Adrenal gland (tissue), 12 donors: ENCODE data around the gene ZNF236. TPM values are rescaled to one million over a fixed set of nuclear protein-coding genes. Genes with fewer than 3 reads are reported as not detected.
"Not testable (repeated sequence)": the region's sequence is repeated elsewhere in the genome, so short reads cannot be mapped to it uniquely, and the experiment has no call there.

Source experiments
- DNase-seq, 7 donors: peaks; one replicate each; pipeline ENCODE4 v3.0.0-alpha.2; 2019 to 2020
- H3K27ac ChIP-seq, 5 donors: fragments of 200-600 bp; sonication (generic) in 4 of 5; 1 replicate in 3 of 5; 2 replicates in 2 of 5; pipeline versions ENCODE4 v1.5.1 to v1.8.0; 2016 to 2020; ENCODE audit warnings: mild to moderate bottlenecking in 1 of 5
- H3K27me3 ChIP-seq: fragments of 200-600 bp; 2 replicates; pipeline ENCODE4 v1.8.0; 2021
- H3K36me3 ChIP-seq, 2 donors: fragments of 200-600 bp; replicated peaks in 1 of 2; 1 replicate in 1 of 2; 2 replicates in 1 of 2; pipeline versions ENCODE4 v1.5.1 to v1.8.0; 2018 to 2022
- H3K4me1 ChIP-seq, 2 donors: fragments of 200-600 bp; replicated peaks in 1 of 2; 1 replicate in 1 of 2; 2 replicates in 1 of 2; pipeline versions ENCODE4 v1.5.1 to v1.8.0; 2018 to 2021
- H3K4me3 ChIP-seq, 4 donors: fragments of 200-600 bp; sonication (generic) in 3 of 4; one replicate each; pipeline ENCODE4 v1.5.1; 2016 to 2018
- H3K9me3 ChIP-seq, 3 donors: fragments of 200-600 bp; sonication (generic) in 1 of 3; replicated peaks in 1 of 3; 1 replicate in 2 of 3; 2 replicates in 1 of 3; pipeline versions ENCODE4 v1.5.1 to v1.8.0; 2016 to 2021
- CTCF ChIP-seq, 6 experiments: fragments of 450-650 bp in 4 of 6; fragments of 200-600 bp in 2 of 6; sonication (generic) in 1 of 6; IDR thresholded peaks; 1 replicate in 5 of 6; 2 replicates in 1 of 6; pipeline versions ENCODE4 v1.5.1 to v1.8.0; 2016 to 2021; ENCODE audit warnings: antibody characterized with exemption in 6 of 6, mild to moderate bottlenecking in 2 of 6, moderate library complexity in 1 of 6
- POLR2A ChIP-seq, 2 donors: fragments of 450-650 bp; IDR thresholded peaks; one replicate each; pipeline ENCODE4 v1.6.1; 2017; ENCODE audit warnings: antibody characterized with exemption in 2 of 2, mild to moderate bottlenecking in 2 of 2, moderate library complexity in 1 of 2
- WGBS, 4 donors: extraction: QIAGEN DNeasy Blood & Tissue Kit in 2 of 4; methylation state at CpG; one replicate each; pipeline versions ENCODE4 v1.1.5 to v1.1.7; 2013 to 2017; 5-methylcytosine and 5-hydroxymethylcytosine counted together
- intact Hi-C, 2 donors: fragments of 100-400 bp; cut with DNase I; formaldehyde crosslinking; loops; one replicate each; pipeline versions ENCODE4 v1.14.1 to v1.15.0; 2022 to 2023
- polyA plus RNA-seq, 3 donors: library from polyadenylated mRNA; stranded (reverse); fragments of 200-250 nt in 2 of 3; fragments of 350-450 nt in 1 of 3; fragmentation: Illumina TruSeq in 1 of 3; extraction: RNeasy Lipid Tissue Mini Kit (QIAGEN cat#74804) in 1 of 3; gene quantifications; one replicate each; pipeline ENCODE4 v1.2.3, GENCODE V29; 2013 to 2014
- total RNA-seq, 9 donors: library from RNA; depleted of rRNA in 4 of 9; stranded (reverse); fragments of >200 nt in 4 of 9; fragments of 120-200 nt in 1 of 9; fragmentation: NEBNext Ultra II Directional in 1 of 9; extraction: Animal tissue kit (Norgen Biotek cat#: 25700) in 1 of 9; gene quantifications; one replicate each; pipeline versions ENCODE4 v1.1.0 to v1.2.4, GENCODE V29; 2013 to 2023
- donor health status: healthy with polysubstance abuse.
- donor health status: Bipolar disorder and iron deficiency.
- donor health status: DM: yes; HTN: yes; CAD: no.
- donor health status: DM: no; HTN: no; CAD: no.
- donor health status: DM: no; HTN: no; CAD: no.
- donor health status: DM: yes; HTN: yes; CAD: no.

The ZNF236 gene
- total and polyA plus RNA-seq, 12 donors: 2.7 to 35.2 (median 8.1) TPM

GRCh38 chr18:76960528-76961035 lies 138.2 kb downstream of the ZNF236 start:
- 90 to 96% (median 94%) methylated on average over 15 to 16 of the region's 16 CpGs for WGBS, 4 donors
- no peak overlapping the region for H3K27ac ChIP-seq
- H3K36me3 ChIP-seq: peaks cover 0 to 16% of the 10 kb centered on the region in 2 donors
- intact Hi-C loops: no loop called here
- peaks cover 0 to 5% of the 10 kb centered on the region in 2 donors for H3K4me1 ChIP-seq
- TF ChIP-seq POLR2A (IDR thresholded peaks at IDR 0.05) (no peak), CTCF (IDR thresholded peaks at IDR 0.05) (no peak)
- H3K9me3 ChIP-seq: no peaks in the 10 kb centered on the region
- no peak for DNase-seq
- H3K27me3 ChIP-seq: no peaks in the 10 kb centered on the region
- H3K4me3 ChIP-seq: no peak overlapping the region

- H3K4me3 ChIP-seq: no peak overlapping the region
- peaks cover 0 to 16% of the 10 kb centered on the region in 2 donors for H3K36me3 ChIP-seq
- no peak for TF ChIP-seq CTCF (IDR thresholded peaks at IDR 0.05)
- TF ChIP-seq POLR2A (IDR thresholded peaks at IDR 0.05): no peak
- 93 to 100% (median 97%) methylated on average over 1 of the region's 1 CpG for WGBS, 4 donors
- H3K9me3 ChIP-seq: no peaks in the 10 kb centered on the region
- intact Hi-C loops: no loop called here
- no peak overlapping the region for H3K27ac ChIP-seq
- peaks cover 0 to 5% of the 10 kb centered on the region in 2 donors for H3K4me1 ChIP-seq
- no peaks in the 10 kb centered on the region for H3K27me3 ChIP-seq
- DNase-seq: no peak
These were observed 140.5 kb downstream of the ZNF236 start for GRCh38 chr18:76962851-76963250.

- no peak for DNase-seq
- peaks cover 0 to 16% of the 10 kb centered on the region in 2 donors for H3K36me3 ChIP-seq
- WGBS, 4 donors: 82 to 93% (median 90%) methylated on average over 2 of the region's 2 CpGs
- no peak overlapping the region for H3K4me3 ChIP-seq
- intact Hi-C loops: no loop called here
- no peak overlapping the region for H3K27ac ChIP-seq
- H3K9me3 ChIP-seq: no peaks in the 10 kb centered on the region
- no peaks in the 10 kb centered on the region for H3K4me1 ChIP-seq
- TF ChIP-seq POLR2A (IDR thresholded peaks at IDR 0.05): no peak
- TF ChIP-seq CTCF (IDR thresholded peaks at IDR 0.05): no peak
- H3K27me3 ChIP-seq: no peaks in the 10 kb centered on the region
These were observed 141.6 kb downstream of the ZNF236 start for GRCh38 chr18:76963936-76964335.

DNA sequence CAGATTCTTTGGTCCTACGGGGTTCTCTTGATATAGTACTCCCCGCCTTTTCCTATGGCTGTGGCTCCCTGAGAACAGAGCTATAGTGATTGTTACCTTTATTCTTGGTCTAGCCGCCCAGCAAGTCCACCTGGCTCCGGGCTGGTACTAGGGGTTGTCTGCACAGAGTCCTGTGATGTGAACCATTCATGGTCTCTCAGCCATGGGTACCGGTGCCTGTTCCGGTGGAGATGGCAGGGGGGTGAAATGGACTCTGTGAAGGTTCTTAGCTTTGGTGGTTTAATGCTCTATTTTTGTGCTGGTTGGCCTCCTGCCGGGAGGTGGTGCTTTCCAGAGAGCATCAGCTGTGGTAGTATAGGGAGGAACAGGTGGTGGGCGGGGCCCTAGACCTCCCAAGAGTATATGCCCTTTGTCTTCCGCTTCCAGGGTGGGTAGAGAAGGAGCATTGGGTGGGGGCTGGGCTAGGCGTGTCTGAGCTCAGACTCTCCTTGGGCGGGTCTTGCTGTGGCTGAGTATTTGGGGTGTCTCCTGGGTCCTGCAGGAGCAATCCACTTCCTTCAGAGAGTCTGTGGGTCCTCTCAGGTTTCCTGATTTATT lies 143.3 kb downstream of the ZNF236 start:
- DNase-seq, H3K4me1 ChIP-seq, H3K27ac ChIP-seq, H3K4me3 ChIP-seq, H3K36me3 ChIP-seq, H3K9me3 ChIP-seq, H3K27me3 ChIP-seq, intact Hi-C loops: not testable (repeated sequence)
- WGBS, 4 donors: 92 to 98% (median 97%) methylated on average over 9 to 11 of the region's 11 CpGs

- intact Hi-C loops, H3K36me3 ChIP-seq, DNase-seq: not testable (repeated sequence)
These were observed 144.9 kb downstream of the ZNF236 start for GRCh38 chr18:76967299-76967698.

More at GRCh38 chr18:76967299-76967698, 144.9 kb downstream of the ZNF236 start:
- not testable (repeated sequence) for H3K27me3 ChIP-seq, H3K4me3 ChIP-seq, H3K27ac ChIP-seq, H3K9me3 ChIP-seq, H3K4me1 ChIP-seq
